HG02884 (cell line): ENCODE measurements around the gene KLHL40.

ENCODE experiments used
- ATAC-seq: cut with Tn5 transposase; IDR thresholded peaks from one replicate; pipeline ENCODE4 v1.9.1; 2021; ENCODE audit warnings: mild to moderate bottlenecking, moderate library complexity; ENCODE audit not compliant: unreplicated experiment

Gene KLHL40, protein sequence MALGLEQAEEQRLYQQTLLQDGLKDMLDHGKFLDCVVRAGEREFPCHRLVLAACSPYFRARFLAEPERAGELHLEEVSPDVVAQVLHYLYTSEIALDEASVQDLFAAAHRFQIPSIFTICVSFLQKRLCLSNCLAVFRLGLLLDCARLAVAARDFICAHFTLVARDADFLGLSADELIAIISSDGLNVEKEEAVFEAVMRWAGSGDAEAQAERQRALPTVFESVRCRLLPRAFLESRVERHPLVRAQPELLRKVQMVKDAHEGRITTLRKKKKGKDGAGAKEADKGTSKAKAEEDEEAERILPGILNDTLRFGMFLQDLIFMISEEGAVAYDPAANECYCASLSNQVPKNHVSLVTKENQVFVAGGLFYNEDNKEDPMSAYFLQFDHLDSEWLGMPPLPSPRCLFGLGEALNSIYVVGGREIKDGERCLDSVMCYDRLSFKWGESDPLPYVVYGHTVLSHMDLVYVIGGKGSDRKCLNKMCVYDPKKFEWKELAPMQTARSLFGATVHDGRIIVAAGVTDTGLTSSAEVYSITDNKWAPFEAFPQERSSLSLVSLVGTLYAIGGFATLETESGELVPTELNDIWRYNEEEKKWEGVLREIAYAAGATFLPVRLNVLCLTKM

DNA sequence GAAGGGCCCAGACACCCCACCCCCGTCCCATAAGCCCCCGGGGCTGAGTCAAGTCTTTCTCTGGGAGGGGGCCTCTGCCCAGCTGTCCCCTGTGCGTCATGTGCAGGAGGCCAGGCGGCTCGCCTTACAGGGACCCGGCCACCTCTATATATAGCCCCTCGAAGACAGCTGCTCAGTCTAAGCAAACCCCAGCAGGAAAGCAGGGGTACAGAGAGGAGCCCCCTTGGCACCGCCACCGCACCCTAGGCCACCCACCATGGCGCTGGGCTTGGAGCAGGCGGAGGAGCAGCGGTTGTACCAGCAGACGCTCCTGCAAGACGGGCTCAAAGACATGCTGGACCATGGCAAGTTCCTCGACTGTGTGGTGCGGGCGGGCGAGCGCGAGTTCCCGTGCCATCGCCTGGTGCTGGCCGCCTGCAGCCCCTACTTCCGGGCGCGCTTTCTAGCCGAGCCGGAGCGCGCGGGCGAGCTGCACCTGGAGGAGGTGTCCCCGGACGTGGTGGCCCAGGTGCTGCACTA lies at the start of gene KLHL40:
KLHL40 (plus strand) TSS at position 175 of the 519 bp plus-strand sequence; CDS start at position 257, 82 bp downstream.
- no peak for ATAC-seq

- no peak for ATAC-seq
Measured at GRCh38 chr3:42637001-42637400, 48.3 kb upstream of the KLHL40 start.

- ATAC-seq, result peak; percentile 48
Measured at GRCh38 chr3:42638339-42638842, 46.9 kb upstream of the KLHL40 start.

GRCh38 chr3:42639192-42639591 lies 46.1 kb upstream of the KLHL40 start:
- no peak for ATAC-seq

- ATAC-seq, result no peak
Measured at GRCh38 chr3:42640129-42640528, 45.2 kb upstream of the KLHL40 start.

DNA sequence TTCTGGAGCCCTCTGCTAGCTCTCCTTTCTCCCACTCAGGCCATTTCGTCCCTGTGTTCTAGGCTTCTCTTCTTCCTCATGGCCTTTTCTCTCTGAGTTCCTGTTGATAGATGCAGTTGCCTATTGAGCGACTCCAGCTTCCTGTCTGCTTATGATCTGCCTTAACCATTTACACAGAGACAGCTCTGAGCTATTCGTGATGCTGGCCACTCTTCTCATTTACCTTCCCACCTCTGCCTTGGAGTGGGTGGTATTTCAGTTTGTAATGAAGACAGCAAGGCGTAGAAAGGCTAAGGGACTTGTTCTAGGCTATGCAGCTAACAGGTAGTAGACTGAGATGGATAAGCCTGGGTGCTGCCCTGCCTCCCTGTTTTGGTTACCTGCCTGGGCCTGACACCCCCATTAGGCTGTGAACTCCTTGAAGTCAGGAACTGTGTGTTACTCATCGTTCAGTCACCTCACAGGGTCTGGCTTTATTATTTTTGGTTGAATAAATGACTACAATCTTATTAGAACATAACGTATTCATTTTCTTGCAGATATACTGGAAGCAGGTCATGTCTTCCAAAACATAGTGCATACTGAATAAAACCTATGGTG lies 44.5 kb upstream of the KLHL40 start:
- ATAC-seq, result no peak

DNA sequence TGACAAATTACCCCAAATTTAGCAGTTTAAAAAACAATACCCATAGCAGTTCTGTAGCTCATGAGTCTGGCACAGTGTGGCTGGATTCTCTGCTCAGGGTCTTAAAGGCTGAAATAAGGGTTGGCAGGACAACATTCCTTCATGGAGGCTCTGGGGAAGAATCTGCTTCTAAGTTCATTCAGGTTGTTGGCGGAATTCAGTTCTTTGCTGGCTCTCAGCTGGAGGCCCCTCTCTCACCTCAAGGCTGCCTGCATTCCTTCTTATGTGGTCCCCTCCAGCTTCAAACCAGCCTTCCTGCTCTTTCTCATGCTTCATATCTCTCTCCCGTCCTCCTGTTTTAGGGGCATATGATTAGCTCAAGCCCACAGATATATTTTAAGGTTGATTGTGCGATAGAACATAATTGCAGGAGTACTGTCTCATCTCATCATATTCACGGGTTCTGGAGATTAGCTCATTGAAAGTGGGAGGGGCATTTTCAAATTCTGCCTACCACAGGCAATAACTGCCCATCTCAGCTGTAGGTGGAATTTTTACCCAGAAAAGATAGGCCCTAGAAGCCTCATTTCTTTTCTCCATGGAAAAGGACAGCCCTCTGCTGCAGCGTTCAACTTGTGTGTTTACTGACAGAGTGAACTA lies 37.4 kb upstream of the KLHL40 start:
- ATAC-seq, result no peak

GRCh38 chr3:42649006-42649405 lies 36.3 kb upstream of the KLHL40 start:
- ATAC-seq, result no peak

- no peak for ATAC-seq
Measured at GRCh38 chr3:42649783-42650182, 35.6 kb upstream of the KLHL40 start.

- ATAC-seq, result no peak
Measured at GRCh38 chr3:42651248-42652091, 33.9 kb upstream of the KLHL40 start.

DNA sequence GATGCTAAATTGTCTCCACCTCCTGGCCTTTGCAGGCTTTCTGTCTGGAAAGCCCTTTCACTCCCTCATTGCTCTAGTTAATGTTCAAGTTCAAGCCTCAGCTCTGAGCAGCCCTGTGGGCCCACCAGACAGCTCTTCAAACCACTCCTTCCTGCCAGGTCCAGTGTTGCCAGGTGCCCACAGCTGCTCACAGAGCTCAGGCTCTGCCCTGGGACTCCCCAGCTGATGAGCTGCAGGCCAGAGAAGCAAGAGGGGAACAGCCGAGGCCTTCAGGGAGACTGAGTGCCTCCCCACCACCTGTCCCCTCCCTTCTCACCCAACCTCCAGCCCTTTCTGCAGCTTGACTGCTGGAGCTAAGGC lies 33.1 kb upstream of the KLHL40 start:
- no peak for ATAC-seq

- ATAC-seq, result peak; percentile 66
Measured at GRCh38 chr3:42652611-42653302, 32.6 kb upstream of the KLHL40 start.

DNA sequence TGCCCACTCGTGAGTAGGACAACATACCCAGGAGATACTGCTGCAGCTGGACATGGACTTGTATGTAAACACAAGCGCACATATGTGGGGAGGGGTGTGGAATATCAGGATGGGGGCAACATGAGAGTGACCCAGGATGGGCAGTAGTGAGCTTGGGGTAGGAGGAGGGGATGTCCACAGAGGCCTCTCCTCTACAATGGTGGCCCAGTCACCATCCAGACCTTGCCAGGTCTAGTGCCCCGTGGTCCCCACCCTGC lies 32.1 kb upstream of the KLHL40 start:
- ATAC-seq, result no peak

DNA sequence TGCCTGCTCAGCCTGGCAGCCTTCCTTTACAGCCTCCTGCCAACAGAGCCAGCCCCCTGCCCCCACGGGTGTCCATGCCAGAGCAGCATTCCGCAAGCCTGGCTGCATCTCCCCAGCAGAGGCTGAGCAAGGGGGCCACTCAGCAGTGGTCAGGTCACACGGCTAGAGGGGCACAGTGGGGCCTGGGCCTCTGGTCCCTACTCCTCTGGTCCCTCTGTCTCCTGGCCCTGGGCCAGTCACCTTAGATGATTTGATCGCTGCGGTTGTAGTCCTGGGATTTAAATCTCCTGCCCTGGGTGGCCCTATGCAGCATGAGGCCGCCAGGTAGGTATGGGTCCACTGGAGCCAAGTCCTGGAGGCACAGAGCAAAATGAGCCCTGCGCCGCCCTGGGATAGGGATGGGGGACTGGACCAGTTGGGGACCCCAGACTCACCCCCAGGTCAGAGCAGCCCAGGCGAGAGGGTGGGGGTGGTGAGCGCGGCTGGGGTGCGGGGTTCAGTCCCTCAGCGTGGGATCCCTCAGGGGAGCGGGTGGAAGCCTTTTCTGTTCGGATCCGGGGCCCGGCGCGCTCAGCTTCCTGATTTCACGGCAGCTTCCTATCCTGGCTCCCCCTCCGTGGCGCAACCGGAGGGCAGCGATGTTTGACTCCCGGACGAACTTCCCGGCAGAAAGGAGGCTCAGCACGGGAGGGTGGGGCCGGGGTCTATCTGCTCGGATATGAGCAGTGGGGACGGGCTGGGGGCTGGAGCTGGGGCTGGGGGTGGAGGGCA lies 31.6 kb upstream of the KLHL40 start, which contains the start of gene ZBTB47:
ZBTB47 (plus strand) TSS at position 138 of the 771 bp plus-strand sequence. CDS start 4,659 bp downstream, outside the sequence.
- no peak for ATAC-seq

GRCh38 chr3:42654331-42655201 lies 30.8 kb upstream of the KLHL40 start:
- ATAC-seq, result no peak

- ATAC-seq, result no peak
Measured at GRCh38 chr3:42655331-42655888, 29.9 kb upstream of the KLHL40 start.

DNA sequence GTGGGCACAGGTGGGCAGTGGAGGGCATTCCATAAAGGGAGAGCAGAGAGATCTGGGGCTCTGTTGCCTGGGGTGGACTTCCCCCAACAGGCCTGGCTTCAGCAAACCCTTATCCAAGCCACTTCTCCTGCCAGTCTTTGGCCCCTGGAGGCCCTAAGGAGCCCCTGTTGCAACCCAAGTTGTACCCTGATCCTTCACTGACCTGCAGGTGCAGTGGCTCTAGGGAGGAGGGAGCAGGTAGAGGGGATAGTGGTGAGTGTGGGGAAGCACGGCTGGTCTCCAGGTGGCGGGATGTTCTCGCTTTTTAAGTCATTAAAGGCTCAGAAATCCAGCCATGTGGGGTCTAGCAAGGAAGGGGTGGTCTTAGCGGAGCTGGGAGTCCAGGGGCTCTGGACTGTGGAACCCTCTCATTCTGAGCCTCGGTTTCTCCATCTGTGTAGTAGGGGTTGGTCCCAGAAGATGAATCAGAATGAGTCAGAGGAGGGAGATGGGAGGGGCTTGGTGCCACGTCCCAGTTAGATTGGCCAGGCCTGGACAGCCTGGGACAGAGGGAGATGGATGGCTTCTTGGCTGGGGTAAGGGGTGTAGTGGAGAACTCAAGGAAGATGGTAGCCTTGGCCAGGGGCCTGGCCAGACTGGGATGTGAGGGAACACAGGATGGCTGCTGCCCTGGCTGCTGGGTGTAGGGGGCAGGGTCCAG lies 29.2 kb upstream of the KLHL40 start:
- ATAC-seq, result no peak
